ENCODE measurements around the gene RAMP3. TPM values are rescaled to one million over a fixed set of nuclear protein-coding genes. Genes with fewer than 3 reads are reported as not detected.
A peak's percentile ranks its signal among the peaks of the same experiment; 100 is the strongest.
"Not testable (repeated sequence)": the region's sequence is repeated elsewhere in the genome, so short reads cannot be mapped to it uniquely, and the experiment has no call there.

Gene RAMP3, protein sequence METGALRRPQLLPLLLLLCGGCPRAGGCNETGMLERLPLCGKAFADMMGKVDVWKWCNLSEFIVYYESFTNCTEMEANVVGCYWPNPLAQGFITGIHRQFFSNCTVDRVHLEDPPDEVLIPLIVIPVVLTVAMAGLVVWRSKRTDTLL
- total RNA-seq, result not detected

DNA sequence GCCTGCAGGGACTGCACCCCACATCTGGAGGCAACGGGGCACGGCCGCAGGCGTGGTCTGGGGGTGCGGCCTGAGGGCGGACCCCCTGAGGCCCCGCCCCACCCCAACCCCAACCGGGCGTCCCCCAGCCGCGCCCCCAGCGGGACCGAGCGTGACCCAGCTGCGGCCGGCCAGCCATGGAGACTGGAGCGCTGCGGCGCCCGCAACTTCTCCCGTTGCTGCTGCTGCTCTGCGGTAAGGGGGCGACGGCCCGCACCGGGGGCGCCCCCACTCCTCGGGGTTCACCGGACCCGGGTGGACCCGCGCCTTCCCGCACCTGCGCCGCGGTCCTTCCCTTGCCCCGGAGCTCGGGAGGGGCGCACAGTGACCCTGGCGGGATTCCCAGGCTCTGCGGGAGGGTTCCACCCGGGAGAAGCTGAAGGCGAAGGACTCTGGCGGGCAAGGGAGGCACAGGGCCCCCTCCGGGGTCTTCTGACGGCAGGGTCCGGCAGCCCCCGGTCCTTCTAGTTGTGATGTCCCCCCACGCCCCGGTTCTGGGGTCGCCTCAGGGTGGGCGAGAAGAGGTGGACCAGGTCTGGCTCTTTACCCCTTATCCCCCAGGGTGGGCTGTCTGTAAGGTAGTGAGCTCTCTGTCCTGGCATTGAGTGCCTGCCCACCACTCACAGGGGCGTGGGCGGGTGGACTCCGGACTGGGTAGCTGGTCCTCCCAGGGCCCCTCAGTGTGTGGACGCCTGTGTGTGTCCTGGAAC is at the start of gene RAMP3:
TSS of gene RAMP3 (plus strand) at position 139 of the 749 bp plus-strand sequence. CDS start at position 177, 38 bp downstream.
- H3K27ac Mint-ChIP-seq, result no peak within 1 kb of the TSS
- peaks cover 22% of the 10 kb centered on the region for H3K27me3 Mint-ChIP-seq (ENCODE audit: low read depth)
- ATAC-seq (no peak), DNase-seq (no peak)
- peaks cover 9% of the 10 kb centered on the region for H3K4me1 Mint-ChIP-seq (ENCODE audit: low read depth)
- no peaks in the 10 kb centered on the region for H3K9me3 Mint-ChIP-seq (ENCODE audit: insufficient read depth)
- H3K36me3 Mint-ChIP-seq (ENCODE audit: low read depth), result no peaks in the 10 kb centered on the region
- no peak within 1 kb of the TSS for H3K4me3 Mint-ChIP-seq
- ChIA-PET POLR2A (interaction anchor here (0.8 kb wide), 1 partner anchor 10 kb away, joined by 3 read pairs; no protein-coding TSS in a partner anchor), CTCF (interaction anchor here (1.5 to 6.2 kb wide), 2 partner anchors 102 to 116 kb away, joined by 3 to 43 read pairs; no protein-coding TSS in a partner anchor)

DNA sequence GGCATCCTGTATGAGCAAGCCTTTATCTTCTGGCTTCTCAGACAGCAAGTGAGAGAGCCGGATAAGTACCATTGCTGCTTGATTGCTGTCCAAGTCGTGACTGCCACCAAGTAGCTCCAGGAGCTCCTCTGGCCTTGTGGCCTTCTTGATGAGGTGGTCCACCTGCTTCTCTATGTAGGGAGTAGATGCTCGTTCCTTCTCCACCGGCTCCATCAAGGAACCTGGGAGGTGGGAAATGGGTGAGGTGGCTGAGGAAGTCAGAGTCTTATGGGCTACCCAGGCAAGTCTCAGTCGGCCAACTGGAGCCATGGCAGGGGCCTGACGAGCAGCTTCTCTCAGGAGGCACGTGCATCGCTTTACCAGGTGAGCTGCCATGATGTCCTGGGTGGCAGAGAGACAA is 48.7 kb upstream of the RAMP3 start:
- CTCF ChIA-PET, result interaction anchor here (2.3 kb wide), 1 partner anchor 135 kb away, joined by 9 read pairs; no protein-coding TSS in a partner anchor

DNA sequence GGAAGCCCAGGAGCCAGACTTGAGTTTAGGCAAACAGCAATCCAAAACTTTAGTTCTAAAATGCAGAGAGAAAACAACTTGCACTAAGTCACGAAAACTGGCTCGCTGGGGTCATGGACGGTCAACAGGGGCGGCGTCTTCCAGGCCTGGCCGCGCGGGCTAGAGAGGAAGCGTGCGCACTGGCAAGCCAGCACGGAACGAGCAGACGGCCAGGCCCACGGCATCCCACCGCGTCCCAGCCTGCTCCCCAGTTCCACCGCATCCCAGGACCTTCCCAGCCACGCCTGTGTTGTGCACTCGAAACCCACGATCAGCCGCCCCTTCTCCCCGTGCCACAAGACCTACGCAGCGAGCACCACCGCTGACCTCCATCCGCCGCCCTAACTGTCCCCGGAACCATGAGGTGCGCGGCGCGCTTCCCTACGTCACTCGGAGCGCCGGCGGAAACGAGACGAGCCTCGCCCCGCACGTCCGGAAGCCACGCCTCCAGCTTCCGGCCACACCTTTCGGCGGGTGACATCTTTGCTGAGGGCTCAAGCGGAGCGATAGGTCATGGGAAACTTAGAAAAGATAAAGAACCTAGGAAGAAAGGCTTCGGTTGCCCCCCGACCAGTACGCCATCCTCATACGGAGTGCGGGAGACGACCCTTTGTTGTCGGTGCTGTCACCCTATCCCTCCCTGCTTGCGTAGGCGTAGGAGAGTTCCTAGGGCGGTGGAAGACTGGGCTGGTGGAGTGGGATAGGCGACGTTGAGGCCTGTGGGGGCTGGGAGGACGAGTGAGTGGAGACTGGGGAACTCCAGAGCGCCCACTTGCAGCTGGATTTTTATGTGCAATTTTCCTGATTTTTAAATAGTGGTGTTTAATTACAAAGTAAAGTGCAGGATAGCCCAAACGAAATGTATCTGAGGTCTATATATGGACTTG is 46.0 kb upstream of the RAMP3 start, which contains the start of gene TBRG4:
TSS of gene TBRG4 (minus strand) at position 400 of the 926 bp plus-strand sequence. CDS start 2,460 bp downstream, outside the sequence.
- ATAC-seq (peak; percentile 90), DNase-seq (peak; percentile 97)
- CTCF ChIA-PET, result interaction anchor here (1.0 to 2.0 kb wide), 6 partner anchors 9 to 263 kb away, joined by 3 to 10 read pairs (median 4); no protein-coding TSS in a partner anchor
- Mint-ChIP-seq H3K27me3 (ENCODE audit: low read depth) (peaks cover 16% of the 10 kb centered on the region), H3K27ac (peak within 1 kb of the TSS; percentile 97), H3K36me3 (ENCODE audit: low read depth) (peaks cover 39% of the 10 kb centered on the region), H3K4me1 (ENCODE audit: low read depth) (peaks cover 41% of the 10 kb centered on the region), H3K4me3 (peak within 1 kb of the TSS; percentile 90), H3K9me3 (ENCODE audit: insufficient read depth) (no peaks in the 10 kb centered on the region)
- POLR2A ChIA-PET, result interaction anchor here (0.6 to 3.5 kb wide), 27 partner anchors 8 to 263 kb away, joined by 3 to 38 read pairs (median 5); partner anchors contain the start of genes CCM2, H2AZ2, MYO1G and NACAD

More for the DNA sequence above, 48.7 kb upstream of the RAMP3 start:
- peaks cover 61% of the 10 kb centered on the region for H3K36me3 Mint-ChIP-seq (ENCODE audit: low read depth)
- peak overlapping the region; percentile 56 for H3K4me3 Mint-ChIP-seq
- peaks cover 2% of the 10 kb centered on the region for H3K27me3 Mint-ChIP-seq (ENCODE audit: low read depth)
- DNase-seq, result no peak
- no peaks in the 10 kb centered on the region for H3K9me3 Mint-ChIP-seq (ENCODE audit: insufficient read depth)
- no peak for ATAC-seq
- peak overlapping the region; percentile 81 for H3K27ac Mint-ChIP-seq
- POLR2A ChIA-PET, result no interaction called here
- peaks cover 41% of the 10 kb centered on the region for H3K4me1 Mint-ChIP-seq (ENCODE audit: low read depth)

DNA sequence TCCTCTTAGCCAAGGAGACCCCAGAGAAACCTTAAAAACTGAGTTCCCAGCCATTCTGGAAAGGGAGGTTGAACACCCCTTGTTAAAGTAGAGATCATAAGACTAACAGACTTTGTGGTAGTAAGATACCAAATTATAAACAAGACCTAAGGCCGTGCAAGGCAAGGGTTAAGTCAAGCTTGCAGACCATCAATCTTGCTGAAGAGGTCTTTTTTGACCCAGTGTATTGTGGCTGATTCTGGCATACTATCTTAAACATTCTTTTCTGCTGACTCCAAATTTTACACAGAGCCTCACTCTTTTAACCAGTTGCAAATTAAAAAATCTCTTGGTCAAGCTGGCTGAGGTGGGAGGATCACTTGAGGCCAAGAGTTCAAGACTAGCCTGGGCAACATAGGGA is 44.9 kb upstream of the RAMP3 start:
- ChIA-PET CTCF (interaction anchor here (1.2 to 2.0 kb wide), 4 partner anchors 15 to 192 kb away, joined by 3 to 10 read pairs (median 4); no protein-coding TSS in a partner anchor), POLR2A (interaction anchor here (1.2 to 3.5 kb wide), 7 partner anchors 13 to 264 kb away, joined by 4 to 38 read pairs (median 11); partner anchors contain the start of genes H2AZ2 and MYO1G)
- ATAC-seq (no peak), DNase-seq (no peak)
- Mint-ChIP-seq H3K4me1 (ENCODE audit: low read depth) (peaks cover 33% of the 10 kb centered on the region), H3K27ac (peak overlapping the region; percentile 79), H3K36me3 (ENCODE audit: low read depth) (peaks cover 30% of the 10 kb centered on the region), H3K4me3 (peak overlapping the region; percentile 90), H3K27me3 (ENCODE audit: low read depth) (peaks cover 16% of the 10 kb centered on the region), H3K9me3 (ENCODE audit: insufficient read depth) (no peaks in the 10 kb centered on the region)

DNA sequence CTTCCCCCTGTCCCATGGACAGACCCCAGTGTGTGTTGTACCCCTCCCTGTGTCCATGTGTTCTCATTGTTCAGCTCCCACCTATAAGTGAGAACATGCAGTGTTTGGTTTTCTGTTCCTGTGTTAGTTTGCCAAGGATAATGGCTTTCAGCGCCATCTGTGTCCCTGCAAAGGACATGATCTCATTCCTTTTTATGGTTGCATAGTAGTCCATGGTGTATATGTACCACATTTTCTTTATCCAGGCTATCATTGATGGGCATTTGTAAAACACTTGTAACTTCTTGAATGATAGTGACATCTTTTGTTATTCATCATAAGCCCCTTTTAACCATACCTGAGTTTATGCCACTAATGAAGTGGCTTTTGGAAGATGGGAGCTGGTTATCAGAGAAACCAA is 43.3 kb upstream of the RAMP3 start:
- H3K27ac Mint-ChIP-seq; ATAC-seq; DNase-seq; H3K9me3 Mint-ChIP-seq (ENCODE audit: insufficient read depth); POLR2A ChIA-PET; H3K4me3 Mint-ChIP-seq: not testable (repeated sequence)
- H3K4me1 Mint-ChIP-seq (ENCODE audit: low read depth), result peaks cover 25% of the 10 kb centered on the region
- H3K27me3 Mint-ChIP-seq (ENCODE audit: low read depth), result peaks cover 16% of the 10 kb centered on the region
- peaks cover 15% of the 10 kb centered on the region for H3K36me3 Mint-ChIP-seq (ENCODE audit: low read depth)
- CTCF ChIA-PET, result interaction anchor here (1.2 to 7.9 kb wide), 3 partner anchors 9 to 140 kb away, joined by 3 to 38 read pairs (median 4); no protein-coding TSS in a partner anchor

DNA sequence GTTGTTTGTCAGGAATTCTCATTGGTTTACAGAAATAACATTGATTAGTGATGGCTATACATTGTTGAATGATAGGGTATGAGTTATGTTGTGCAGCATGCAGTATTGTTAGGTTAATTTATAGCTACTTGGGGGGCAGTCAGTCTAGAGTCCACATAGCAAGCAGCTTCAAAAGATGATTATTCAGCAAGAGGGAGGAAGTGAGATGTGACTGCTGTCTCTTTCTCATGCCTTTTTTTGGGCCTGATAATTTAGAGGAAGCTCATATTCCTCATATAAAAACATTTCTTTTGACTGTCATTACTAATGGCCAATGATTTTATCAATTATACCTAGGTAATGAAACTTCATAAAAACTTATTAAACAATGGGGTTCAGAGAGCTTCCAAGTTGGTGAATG is 42.7 kb upstream of the RAMP3 start:
- ATAC-seq (no peak), DNase-seq (no peak)
- H3K36me3 Mint-ChIP-seq (ENCODE audit: low read depth), result peaks cover 13% of the 10 kb centered on the region
- ChIA-PET POLR2A (interaction anchor here (0.8 kb wide), 1 partner anchor 87 kb away, joined by 3 read pairs; no protein-coding TSS in a partner anchor), CTCF (interaction anchor here (0.5 to 7.9 kb wide), 5 partner anchors 9 to 141 kb away, joined by 3 to 38 read pairs (median 3); no protein-coding TSS in a partner anchor)
- H3K9me3 Mint-ChIP-seq (ENCODE audit: insufficient read depth), result no peaks in the 10 kb centered on the region
- peaks cover 22% of the 10 kb centered on the region for H3K4me1 Mint-ChIP-seq (ENCODE audit: low read depth)
- no peak overlapping the region for H3K27ac Mint-ChIP-seq
- H3K4me3 Mint-ChIP-seq, result no peak overlapping the region
- peaks cover 16% of the 10 kb centered on the region for H3K27me3 Mint-ChIP-seq (ENCODE audit: low read depth)

DNA sequence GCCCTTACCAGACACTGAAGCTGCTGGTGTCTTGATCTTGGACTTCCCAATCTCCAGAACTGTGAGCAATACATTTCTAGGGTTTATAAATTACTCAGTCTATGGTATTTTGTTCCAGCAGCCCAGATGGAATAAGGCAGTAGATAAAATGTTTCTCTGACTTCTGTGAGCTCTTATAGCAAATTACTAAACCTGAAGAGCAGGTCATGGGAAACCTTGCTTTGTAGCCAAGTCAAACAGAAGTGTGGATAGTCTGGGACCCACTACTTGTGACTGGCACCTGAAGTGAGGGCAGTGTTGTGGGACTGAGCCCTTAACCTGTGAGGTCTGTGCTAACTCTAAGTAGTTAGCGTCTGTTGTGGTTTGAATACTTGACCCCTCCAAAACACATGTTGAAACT is 41.5 kb upstream of the RAMP3 start:
- Mint-ChIP-seq H3K4me1 (ENCODE audit: low read depth) (peaks cover 17% of the 10 kb centered on the region), H3K9me3 (ENCODE audit: insufficient read depth) (no peaks in the 10 kb centered on the region), H3K27me3 (ENCODE audit: low read depth) (peaks cover 16% of the 10 kb centered on the region), H3K36me3 (ENCODE audit: low read depth) (peaks cover 5% of the 10 kb centered on the region), H3K4me3 (no peak overlapping the region), H3K27ac (no peak overlapping the region)
- ChIA-PET POLR2A (no interaction called here), CTCF (interaction anchor here (1.2 to 7.9 kb wide), 2 partner anchors 9 to 21 kb away, joined by 3 to 38 read pairs; no protein-coding TSS in a partner anchor)
- ATAC-seq, result no peak
- no peak for DNase-seq

DNA sequence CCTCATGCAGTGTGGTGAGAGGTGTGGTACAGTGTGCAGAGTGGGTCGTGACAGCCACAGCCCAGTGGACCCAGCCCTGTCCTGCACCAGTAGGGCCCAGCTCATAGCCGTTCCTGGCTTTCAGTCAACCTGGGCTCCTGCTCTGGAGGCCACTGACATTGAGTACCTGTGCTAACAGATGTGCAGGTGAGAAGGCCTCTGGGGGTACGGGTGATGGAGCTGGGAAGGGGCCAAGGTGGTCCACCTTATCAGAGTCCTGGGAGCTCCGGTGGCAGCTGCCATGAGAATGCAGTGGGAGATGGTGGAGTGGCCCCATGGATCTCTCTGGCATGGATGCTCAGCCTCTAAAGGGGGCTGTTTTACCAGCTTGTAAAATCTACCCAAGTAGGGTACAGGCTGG is 40.0 kb upstream of the RAMP3 start:
- peaks cover 16% of the 10 kb centered on the region for H3K27me3 Mint-ChIP-seq (ENCODE audit: low read depth)
- DNase-seq (no peak), ATAC-seq (no peak)
- H3K27ac Mint-ChIP-seq, result no peak overlapping the region
- CTCF ChIA-PET, result interaction anchor here (7.9 kb wide), 1 partner anchor 19 kb away, joined by 38 read pairs; no protein-coding TSS in a partner anchor
- H3K9me3 Mint-ChIP-seq (ENCODE audit: insufficient read depth), result no peaks in the 10 kb centered on the region
- peaks cover 1% of the 10 kb centered on the region for H3K36me3 Mint-ChIP-seq (ENCODE audit: low read depth)
- H3K4me1 Mint-ChIP-seq (ENCODE audit: low read depth), result peaks cover 13% of the 10 kb centered on the region
- POLR2A ChIA-PET, result no interaction called here
- H3K4me3 Mint-ChIP-seq, result no peak overlapping the region

DNA sequence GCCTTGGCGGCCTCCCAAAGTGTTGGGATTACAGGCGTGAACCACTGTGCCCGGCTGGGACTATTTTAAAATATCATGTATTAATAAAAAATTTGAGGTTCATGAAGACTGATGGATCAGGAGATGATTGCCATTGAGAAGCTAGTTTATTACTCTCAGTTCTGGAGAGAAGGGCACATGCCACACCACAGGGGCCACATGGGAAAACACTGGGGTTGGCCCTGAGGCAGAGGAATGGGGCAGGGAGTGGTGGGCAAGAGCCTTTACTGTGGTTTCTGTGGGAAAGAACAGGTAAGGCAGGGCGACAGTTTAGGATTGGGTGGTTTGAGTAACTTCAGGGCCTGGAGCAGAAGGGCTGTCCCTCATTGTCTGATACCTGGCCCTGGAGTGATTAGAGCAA is 39.3 kb upstream of the RAMP3 start:
- Mint-ChIP-seq H3K4me3 (no peak overlapping the region), H3K27ac (no peak overlapping the region), H3K36me3 (ENCODE audit: low read depth) (no peaks in the 10 kb centered on the region), H3K4me1 (ENCODE audit: low read depth) (peaks cover 15% of the 10 kb centered on the region), H3K9me3 (ENCODE audit: insufficient read depth) (no peaks in the 10 kb centered on the region), H3K27me3 (ENCODE audit: low read depth) (peaks cover 16% of the 10 kb centered on the region)
- ChIA-PET CTCF (interaction anchor here (1.2 to 7.9 kb wide), 2 partner anchors 18 to 83 kb away, joined by 3 to 38 read pairs; no protein-coding TSS in a partner anchor), POLR2A (interaction anchor here (0.6 kb wide), 1 partner anchor 9 kb away, joined by 3 read pairs; no protein-coding TSS in a partner anchor)
- no peak for DNase-seq
- ATAC-seq, result no peak

DNA sequence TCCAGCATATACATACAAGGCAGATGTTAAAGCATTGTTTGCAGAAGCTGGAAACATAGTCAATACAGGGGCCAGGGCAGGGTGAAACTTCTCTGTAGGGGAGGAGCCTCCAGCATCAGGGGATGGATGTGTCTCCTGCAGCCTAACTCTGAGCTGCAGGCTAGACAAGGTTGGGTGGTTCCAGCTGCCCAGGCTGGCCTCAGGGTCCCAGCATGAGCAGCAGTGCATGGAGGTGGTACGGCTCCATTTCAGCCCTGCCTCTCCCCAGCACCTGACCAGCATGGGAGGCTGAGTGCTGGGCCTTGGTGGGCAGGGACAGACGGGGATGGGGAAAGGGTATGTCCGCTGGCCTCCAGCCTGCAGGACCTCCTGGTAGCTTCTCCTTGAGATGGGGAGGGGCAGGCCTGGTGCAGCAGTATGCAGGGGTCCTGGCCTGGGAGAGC is 38.7 kb upstream of the RAMP3 start:
- DNase-seq (no peak), ATAC-seq (no peak)
- Mint-ChIP-seq H3K4me3 (no peak overlapping the region), H3K9me3 (ENCODE audit: insufficient read depth) (no peaks in the 10 kb centered on the region), H3K27me3 (ENCODE audit: low read depth) (peaks cover 14% of the 10 kb centered on the region), H3K4me1 (ENCODE audit: low read depth) (peaks cover 21% of the 10 kb centered on the region), H3K27ac (no peak overlapping the region), H3K36me3 (ENCODE audit: low read depth) (no peaks in the 10 kb centered on the region)
- ChIA-PET CTCF (interaction anchor here (1.2 to 7.9 kb wide), 2 partner anchors 18 to 83 kb away, joined by 3 to 38 read pairs; no protein-coding TSS in a partner anchor), POLR2A (interaction anchor here (0.6 to 0.8 kb wide), 2 partner anchors 8 to 17 kb away, joined by 3 read pairs; no protein-coding TSS in a partner anchor)
